ENCODE measurements around the gene ROBO1.

The ROBO1 gene

DNA sequence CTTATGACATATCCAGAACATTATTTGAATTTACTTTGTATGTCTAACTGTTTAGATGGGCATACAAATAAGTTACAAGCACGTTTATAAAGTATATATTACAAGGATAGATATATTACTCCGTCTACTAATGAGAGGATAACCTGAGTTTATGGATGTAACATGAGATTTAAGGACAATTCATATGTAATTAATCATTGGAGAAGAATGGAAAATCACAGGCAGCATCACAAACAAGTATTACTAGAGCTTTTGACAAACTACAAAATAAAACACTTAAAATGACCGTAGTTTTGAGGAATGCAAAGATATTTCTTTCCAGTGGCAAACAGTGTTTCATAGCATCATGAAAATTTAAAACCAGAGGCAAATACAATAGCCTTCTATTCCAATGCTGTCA is 113.8 kb downstream of the ROBO1 start:
- H2AFZ ChIP-seq (ENCODE audit: low read length), result no peak overlapping the region
- H3K4me3 ChIP-seq (ENCODE audit: low read length), result no peak overlapping the region
- no peaks in the 10 kb centered on the region for H3K9me3 ChIP-seq (replicated peaks; ENCODE audit: insufficient read depth, low read length)
- H3K79me2 ChIP-seq (ENCODE audit: low read length), result no peaks in the 10 kb centered on the region
- H3K27ac ChIP-seq (ENCODE audit: low read length), result no peak overlapping the region
- no peak for DNase-seq
- H4K20me1 ChIP-seq (ENCODE audit: insufficient read depth, low read length), result no peaks in the 10 kb centered on the region
- TF ChIP-seq EZH2 (optimal IDR thresholded peaks at IDR 0.05; ENCODE audit: low read depth, low read length), result no peak
- no peak overlapping the region for H3K9ac ChIP-seq (ENCODE audit: low read length)
- no peaks in the 10 kb centered on the region for H3K36me3 ChIP-seq (replicated peaks; ENCODE audit: insufficient read depth, low read length)
- no peak overlapping the region for H3K4me2 ChIP-seq (ENCODE audit: low read depth, low read length)
- no peaks in the 10 kb centered on the region for H3K27me3 ChIP-seq (replicated peaks; ENCODE audit: insufficient read depth, low read length)
- H3K4me1 ChIP-seq (ENCODE audit: low read length), result no peaks in the 10 kb centered on the region
- H3F3A ChIP-seq (ENCODE audit: insufficient read depth, low read length), result no peaks in the 10 kb centered on the region
- H3K9me2 ChIP-seq (replicated peaks; ENCODE audit: insufficient read depth, low read length), result no peaks in the 10 kb centered on the region

DNA sequence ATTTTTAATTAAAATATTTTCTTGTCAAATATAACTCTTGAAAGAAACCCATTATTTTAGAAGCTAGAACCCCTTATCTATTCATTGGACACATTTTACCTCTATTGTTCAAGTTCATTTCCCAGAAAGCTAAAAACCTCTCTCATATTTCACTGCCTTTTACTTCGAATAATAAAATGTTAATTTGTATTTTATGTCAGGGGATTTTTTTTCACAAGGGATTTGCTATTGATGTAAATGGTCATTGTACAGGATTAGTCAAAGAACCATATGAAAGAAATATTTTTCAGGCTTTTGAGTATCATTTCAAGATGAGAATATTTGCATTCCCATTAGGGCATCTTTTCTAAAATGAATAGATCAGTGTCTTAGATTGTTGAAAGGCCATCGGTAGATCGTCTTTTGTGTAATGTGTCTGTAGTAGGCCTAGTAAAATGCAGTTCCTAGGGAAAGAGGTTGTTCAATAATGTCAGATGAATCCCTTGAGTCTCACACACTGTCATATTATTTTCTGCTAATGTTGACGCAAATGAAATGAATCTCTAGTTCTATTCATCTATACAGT is 114.5 kb downstream of the ROBO1 start:
- Histone ChIP-seq H3K9me3 (replicated peaks; ENCODE audit: insufficient read depth, low read length) (no peaks in the 10 kb centered on the region), H3K9ac (ENCODE audit: low read length) (no peak overlapping the region), H3K4me1 (ENCODE audit: low read length) (no peaks in the 10 kb centered on the region), H3K4me3 (ENCODE audit: low read length) (no peak overlapping the region), H4K20me1 (ENCODE audit: insufficient read depth, low read length) (no peaks in the 10 kb centered on the region), H3K79me2 (ENCODE audit: low read length) (no peaks in the 10 kb centered on the region), H3K27me3 (replicated peaks; ENCODE audit: insufficient read depth, low read length) (no peaks in the 10 kb centered on the region), H3K27ac (ENCODE audit: low read length) (no peak overlapping the region), H3F3A (ENCODE audit: insufficient read depth, low read length) (no peaks in the 10 kb centered on the region), H3K4me2 (ENCODE audit: low read depth, low read length) (no peak overlapping the region), H2AFZ (ENCODE audit: low read length) (no peak overlapping the region), H3K36me3 (replicated peaks; ENCODE audit: insufficient read depth, low read length) (no peaks in the 10 kb centered on the region), H3K9me2 (replicated peaks; ENCODE audit: insufficient read depth, low read length) (no peaks in the 10 kb centered on the region)
- no peak for DNase-seq
- TF ChIP-seq, protein P1, sequence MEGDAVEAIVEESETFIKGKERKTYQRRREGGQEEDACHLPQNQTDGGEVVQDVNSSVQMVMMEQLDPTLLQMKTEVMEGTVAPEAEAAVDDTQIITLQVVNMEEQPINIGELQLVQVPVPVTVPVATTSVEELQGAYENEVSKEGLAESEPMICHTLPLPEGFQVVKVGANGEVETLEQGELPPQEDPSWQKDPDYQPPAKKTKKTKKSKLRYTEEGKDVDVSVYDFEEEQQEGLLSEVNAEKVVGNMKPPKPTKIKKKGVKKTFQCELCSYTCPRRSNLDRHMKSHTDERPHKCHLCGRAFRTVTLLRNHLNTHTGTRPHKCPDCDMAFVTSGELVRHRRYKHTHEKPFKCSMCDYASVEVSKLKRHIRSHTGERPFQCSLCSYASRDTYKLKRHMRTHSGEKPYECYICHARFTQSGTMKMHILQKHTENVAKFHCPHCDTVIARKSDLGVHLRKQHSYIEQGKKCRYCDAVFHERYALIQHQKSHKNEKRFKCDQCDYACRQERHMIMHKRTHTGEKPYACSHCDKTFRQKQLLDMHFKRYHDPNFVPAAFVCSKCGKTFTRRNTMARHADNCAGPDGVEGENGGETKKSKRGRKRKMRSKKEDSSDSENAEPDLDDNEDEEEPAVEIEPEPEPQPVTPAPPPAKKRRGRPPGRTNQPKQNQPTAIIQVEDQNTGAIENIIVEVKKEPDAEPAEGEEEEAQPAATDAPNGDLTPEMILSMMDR (IDR thresholded peaks at IDR 0.05; ENCODE audit: low read length), result no peak
- TF ChIP-seq EZH2phosphoT487 (IDR thresholded peaks at IDR 0.05; ENCODE audit: low read length) (no peak), EZH2 (optimal IDR thresholded peaks at IDR 0.05; ENCODE audit: low read depth, low read length) (no peak)

GRCh38 chr3:79651536-79652065 is 116.2 kb downstream of the ROBO1 start:
- no peaks in the 10 kb centered on the region for H3K36me3 ChIP-seq (replicated peaks; ENCODE audit: insufficient read depth, low read length)
- H3K79me2 ChIP-seq (ENCODE audit: low read length), result no peaks in the 10 kb centered on the region
- H3K4me3 ChIP-seq (ENCODE audit: low read length), result no peak overlapping the region
- no peak for DNase-seq
- H2AFZ ChIP-seq (ENCODE audit: low read length), result no peak overlapping the region
- TF ChIP-seq EZH2 (optimal IDR thresholded peaks at IDR 0.05; ENCODE audit: low read depth, low read length) (no peak), EZH2phosphoT487 (IDR thresholded peaks at IDR 0.05; ENCODE audit: low read length) (no peak)
- TF ChIP-seq, protein P1 (IDR thresholded peaks at IDR 0.05; ENCODE audit: low read length), result no peak
- H3F3A ChIP-seq (ENCODE audit: insufficient read depth, low read length), result no peaks in the 10 kb centered on the region
- H3K9ac ChIP-seq (ENCODE audit: low read length), result no peak overlapping the region
- no peak overlapping the region for H3K4me2 ChIP-seq (ENCODE audit: low read depth, low read length)
- H3K27ac ChIP-seq (ENCODE audit: low read length), result no peak overlapping the region
- no peaks in the 10 kb centered on the region for H3K9me2 ChIP-seq (replicated peaks; ENCODE audit: insufficient read depth, low read length)
- H3K9me3 ChIP-seq (replicated peaks; ENCODE audit: insufficient read depth, low read length), result no peaks in the 10 kb centered on the region
- no peaks in the 10 kb centered on the region for H3K4me1 ChIP-seq (ENCODE audit: low read length)
- no peaks in the 10 kb centered on the region for H4K20me1 ChIP-seq (ENCODE audit: insufficient read depth, low read length)
- H3K27me3 ChIP-seq (replicated peaks; ENCODE audit: insufficient read depth, low read length), result no peaks in the 10 kb centered on the region

DNA sequence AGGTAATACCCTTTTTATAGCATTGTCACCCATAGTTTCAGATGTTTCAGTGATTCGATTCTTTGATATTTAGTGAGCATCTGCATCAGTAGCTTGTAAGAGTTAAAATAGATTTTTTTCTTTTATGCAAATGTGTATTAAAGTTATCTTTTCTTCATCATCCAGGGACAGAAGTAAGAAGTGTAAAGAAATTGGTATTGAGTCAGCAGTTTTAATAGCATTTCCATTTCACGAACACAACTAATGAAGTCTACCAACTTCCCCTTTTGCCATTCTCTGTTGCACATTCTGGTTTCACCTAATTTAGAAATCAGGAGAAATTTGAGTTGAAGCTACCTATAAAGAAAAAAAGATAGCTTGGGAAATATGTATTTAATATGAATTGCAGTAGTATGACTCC is 127.9 kb downstream of the ROBO1 start:
- Histone ChIP-seq H3F3A (ENCODE audit: insufficient read depth, low read length) (no peaks in the 10 kb centered on the region), H3K9me3 (replicated peaks; ENCODE audit: insufficient read depth, low read length) (no peaks in the 10 kb centered on the region), H3K36me3 (replicated peaks; ENCODE audit: insufficient read depth, low read length) (no peaks in the 10 kb centered on the region), H3K9me2 (replicated peaks; ENCODE audit: insufficient read depth, low read length) (no peaks in the 10 kb centered on the region), H3K9ac (ENCODE audit: low read length) (no peak overlapping the region), H3K4me1 (ENCODE audit: low read length) (no peaks in the 10 kb centered on the region), H2AFZ (ENCODE audit: low read length) (no peak overlapping the region), H3K4me2 (ENCODE audit: low read depth, low read length) (no peak overlapping the region), H4K20me1 (ENCODE audit: insufficient read depth, low read length) (no peaks in the 10 kb centered on the region), H3K4me3 (ENCODE audit: low read length) (no peak overlapping the region), H3K27me3 (replicated peaks; ENCODE audit: insufficient read depth, low read length) (no peaks in the 10 kb centered on the region), H3K27ac (ENCODE audit: low read length) (no peak overlapping the region), H3K79me2 (ENCODE audit: low read length) (no peaks in the 10 kb centered on the region)
- TF ChIP-seq EZH2phosphoT487 (IDR thresholded peaks at IDR 0.05; ENCODE audit: low read length) (no peak), EZH2 (optimal IDR thresholded peaks at IDR 0.05; ENCODE audit: low read depth, low read length) (no peak)
- TF ChIP-seq, protein P1 (IDR thresholded peaks at IDR 0.05; ENCODE audit: low read length), result no peak
- peak; percentile 26 for DNase-seq

Measured in MM.1S (cell line).